ENCODE measurements around the gene NT5E.

DNA sequence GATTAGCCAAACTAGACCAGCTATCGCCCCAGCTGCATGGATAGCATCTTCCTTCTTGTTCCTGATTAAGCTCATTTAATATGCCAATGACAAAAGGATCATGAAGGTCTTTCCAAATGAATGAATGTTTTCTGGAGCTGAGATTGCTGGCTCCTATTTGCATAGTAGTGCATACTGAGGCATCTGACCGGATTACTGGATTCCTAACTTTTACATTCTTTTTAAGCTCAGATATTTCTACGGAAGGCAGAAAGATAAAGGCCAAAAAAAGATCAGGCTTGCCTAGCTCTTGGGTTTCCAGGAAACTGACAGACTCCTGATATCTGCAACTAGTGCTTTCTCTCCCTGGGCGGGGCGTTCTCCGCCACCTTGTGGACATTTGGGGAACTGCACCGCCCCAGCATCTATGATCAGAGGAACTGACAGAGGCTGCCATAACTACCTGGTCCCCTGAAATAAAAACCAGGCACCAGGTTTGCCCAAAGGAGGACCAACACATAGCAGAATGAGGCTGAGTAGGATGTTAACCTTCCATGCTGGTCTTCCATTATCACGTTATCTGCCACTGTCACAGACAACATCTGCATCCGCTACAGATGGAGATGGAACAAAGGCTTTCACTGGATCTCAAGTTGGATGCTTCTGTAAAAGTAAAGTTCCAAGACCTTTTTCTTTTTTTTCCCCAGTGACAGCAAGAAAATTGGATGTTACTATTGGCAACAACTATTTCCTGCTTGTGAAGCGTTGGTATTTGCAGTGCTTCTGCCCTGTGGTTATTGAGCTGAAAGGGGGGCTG lies 33.2 kb downstream of the NT5E start:
- TF ChIP-seq SUZ12 (IDR thresholded peaks at IDR 0.05) (no peak), SP1 (IDR thresholded peaks at IDR 0.05) (no peak), ELF4 (IDR thresholded peaks at IDR 0.05) (no peak), FOXK2 (IDR thresholded peaks at IDR 0.05) (no peak), HDGF (IDR thresholded peaks at IDR 0.05; ENCODE audit: borderline replicate concordance) (no peak), L3MBTL2 (conservative IDR thresholded peaks at IDR 0.05) (no peak), FOXA1 (IDR thresholded peaks at IDR 0.05) (no peak)
